Activated T-cell treated with anti-CD3 and anti-CD28 coated beads, Interleukin-2, amount 50 U/mL, for 48 hours (primary cell): ENCODE measurements around the gene BMP4.

Source experiments
- DNase-seq, 2 experiments: peaks; one replicate each; pipeline ENCODE4 v3.0.0-alpha.2; 2020

BMP4 gene

DNA sequence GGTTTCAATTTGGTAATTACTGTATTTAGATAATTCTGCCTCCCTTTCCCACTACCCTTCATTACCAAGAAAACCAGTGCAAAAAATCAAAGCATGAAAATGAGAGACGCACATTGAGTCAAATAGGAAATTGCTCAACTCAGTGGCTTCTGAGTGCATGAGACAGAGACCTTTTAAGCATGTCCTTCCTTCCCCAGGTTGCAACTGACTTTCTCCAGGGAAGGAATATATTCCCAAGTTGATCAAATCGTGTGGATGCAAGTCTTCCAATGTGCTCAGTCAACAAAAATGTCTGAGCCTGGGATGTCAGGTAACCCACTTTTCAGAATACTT, 12.9 kb downstream of the BMP4 start:
- no peak for DNase-seq

DNA sequence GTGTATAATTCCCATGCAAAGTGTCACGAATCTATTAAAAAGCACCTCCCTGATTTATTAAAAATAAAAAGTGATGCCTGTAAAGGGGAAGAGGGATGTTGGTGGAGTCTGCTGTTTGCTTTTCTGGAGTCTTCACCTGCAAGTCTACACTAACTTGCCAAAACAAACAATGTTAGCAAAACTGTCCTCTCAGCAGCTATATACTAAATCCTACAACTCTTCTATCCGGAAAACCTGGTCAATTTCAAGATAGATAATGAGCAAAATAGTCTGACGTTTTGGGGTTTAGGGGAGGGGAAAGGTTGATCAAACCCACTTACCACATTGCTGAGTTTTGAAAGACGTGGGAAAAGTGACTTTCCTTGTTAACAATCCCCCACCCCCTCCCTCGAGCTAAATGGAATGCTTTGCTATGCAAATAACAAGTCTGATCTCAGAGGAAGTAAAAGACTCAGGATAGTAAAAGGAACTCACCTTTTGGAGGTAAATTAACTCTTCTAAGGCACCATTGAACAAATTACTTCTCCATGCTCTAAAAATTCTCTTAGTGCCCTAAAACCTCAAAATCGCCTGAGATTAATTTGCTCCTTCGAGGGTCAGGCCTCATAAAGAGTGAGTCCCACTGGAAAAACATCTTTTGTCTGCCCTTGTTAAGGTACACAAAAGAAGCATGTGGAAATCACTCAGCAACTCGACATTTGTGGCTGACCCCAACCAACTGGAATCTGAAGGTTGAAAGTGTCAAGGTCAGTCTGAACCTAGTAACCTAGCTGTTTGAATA, 13.5 kb downstream of the BMP4 start:
- no peak for DNase-seq

DNA sequence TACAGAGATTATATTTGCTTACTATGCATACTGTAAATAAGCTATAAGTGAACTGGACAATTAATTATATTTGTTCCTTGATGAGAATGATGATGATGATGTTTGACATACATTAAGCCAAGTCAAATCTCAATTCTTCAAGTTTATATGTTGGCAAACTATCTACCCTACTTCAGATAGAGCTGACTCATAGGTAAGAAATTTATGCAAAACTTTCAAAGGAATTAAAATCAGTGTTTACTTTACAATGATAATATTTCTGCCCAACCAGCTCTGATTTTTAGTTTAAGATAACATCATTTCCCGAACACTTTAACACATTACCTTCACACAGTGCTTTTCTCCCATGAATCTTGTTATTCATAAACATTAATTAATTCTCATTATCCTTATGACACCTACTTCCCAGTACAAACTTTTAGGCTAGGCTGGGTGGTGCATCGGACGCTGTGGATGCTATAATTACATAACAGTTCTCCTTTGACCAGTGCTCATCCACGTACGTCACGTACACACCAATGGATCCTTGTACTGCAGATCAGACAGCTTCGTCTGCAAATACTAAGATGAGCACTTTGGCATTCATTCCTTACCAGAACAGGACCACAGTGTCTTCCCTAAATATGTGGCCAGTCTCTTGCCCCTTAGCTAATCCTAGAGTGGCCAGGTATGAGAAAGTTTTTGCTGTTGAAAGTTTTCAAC, 18.3 kb downstream of the BMP4 start:
- no peak for DNase-seq

DNA sequence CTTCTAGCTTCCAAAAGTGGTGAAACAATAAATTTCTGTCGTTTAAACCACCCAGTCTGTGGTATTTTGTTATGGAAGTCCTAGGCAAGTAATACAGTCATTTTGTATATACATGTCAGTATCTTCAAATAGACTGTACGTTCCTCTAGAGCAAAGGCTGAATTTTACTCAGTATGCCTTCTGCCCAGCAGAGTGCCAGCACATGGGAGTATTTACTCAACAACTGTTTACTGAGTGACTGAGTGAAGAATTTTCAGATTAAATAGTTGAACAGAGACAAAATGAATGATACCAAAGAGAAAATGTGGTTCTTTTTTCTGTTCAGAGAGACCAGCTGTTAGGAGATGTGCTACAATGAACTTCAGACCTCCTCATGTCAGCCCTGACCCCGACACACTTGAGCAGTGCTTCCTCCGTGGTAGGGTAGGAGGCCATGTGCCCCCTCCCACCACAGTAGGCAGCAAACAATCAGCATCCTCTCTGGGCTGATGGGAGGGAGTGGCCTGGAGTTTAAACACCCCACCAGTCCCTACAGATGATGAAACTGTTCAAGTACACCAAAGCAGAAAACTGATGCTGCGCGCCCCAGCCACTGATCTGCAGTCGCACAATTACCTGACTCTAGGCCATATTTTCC, 21.7 kb downstream of the BMP4 start:
- DNase-seq, result no peak

DNA sequence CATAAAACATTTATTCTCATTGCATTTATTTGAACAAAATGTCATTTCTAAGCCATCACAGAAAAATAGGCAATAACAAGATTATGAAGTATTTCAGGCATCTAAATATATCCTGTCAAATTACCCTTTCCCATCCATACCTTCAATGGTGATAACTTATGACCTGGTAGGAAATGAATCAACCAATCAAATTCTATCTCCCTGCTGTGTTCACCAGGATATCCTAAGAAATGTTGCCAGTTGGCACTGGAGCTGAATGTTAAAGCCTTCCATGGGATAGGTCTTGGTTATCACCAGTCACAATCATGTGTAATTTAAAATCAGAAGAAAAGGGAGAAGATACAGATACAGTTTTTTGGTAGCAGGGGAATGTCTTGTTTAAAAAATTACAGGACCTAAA, 23.7 kb downstream of the BMP4 start:
- no peak for DNase-seq

DNA sequence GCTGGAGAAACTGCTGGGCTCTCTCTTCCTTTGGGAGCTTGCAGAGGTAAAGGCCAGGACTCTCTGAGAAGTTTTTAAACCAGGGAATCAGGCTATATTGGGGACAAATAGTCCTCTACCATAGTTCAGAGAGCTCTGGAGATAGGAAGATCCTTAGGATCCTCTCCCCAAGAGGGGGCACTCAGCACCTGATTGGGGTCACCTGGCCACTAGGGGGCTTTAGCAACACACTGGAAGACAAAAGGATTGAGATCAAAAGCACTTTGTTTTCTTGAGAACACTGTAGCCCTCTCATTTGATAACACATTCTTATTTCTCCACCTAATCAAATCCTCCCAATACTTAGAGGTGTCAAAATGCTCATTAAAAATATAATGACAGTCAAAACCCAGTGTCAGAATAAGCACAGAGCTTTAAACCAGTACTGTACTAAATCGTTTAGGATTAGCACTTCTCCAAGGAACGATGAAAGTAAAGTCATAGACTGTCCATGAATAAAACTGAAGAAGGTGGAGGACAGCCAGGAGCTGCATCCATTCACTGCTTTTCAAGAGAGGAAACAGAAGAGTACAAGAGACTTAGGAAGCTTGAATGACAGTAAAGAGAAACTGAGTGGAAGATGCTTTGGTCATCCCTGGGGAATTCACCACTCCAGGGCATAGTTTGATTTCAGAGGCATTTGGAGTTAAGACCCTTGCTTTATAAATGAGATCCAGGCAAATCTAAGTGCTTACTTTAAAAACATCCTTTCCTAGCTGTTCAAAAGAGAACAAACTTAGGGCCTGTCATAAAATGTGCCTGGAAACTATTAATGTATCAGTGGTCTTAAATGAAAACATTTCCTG, 26.5 kb downstream of the BMP4 start:
- peak; percentile 28 to 35 for DNase-seq

DNA sequence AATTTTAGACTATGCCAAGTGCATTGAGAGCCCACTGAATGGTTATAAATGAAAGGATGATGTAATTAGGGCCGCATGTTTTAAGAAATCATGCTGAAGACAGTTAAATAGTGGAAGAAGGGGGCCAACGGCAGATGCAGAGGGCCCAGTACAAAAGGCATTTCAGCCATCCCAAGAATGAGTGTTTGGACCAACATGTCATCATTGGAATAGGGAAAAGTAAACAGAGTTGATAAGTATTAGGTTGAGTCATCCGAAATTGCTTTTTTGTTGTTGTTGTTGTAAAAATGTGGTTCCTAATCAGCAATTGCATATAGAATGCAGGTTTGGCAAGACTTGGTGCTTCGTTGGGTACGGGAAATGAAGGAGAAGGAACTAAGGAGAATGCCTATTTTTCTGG, 29.5 kb downstream of the BMP4 start:
- no peak for DNase-seq

DNA sequence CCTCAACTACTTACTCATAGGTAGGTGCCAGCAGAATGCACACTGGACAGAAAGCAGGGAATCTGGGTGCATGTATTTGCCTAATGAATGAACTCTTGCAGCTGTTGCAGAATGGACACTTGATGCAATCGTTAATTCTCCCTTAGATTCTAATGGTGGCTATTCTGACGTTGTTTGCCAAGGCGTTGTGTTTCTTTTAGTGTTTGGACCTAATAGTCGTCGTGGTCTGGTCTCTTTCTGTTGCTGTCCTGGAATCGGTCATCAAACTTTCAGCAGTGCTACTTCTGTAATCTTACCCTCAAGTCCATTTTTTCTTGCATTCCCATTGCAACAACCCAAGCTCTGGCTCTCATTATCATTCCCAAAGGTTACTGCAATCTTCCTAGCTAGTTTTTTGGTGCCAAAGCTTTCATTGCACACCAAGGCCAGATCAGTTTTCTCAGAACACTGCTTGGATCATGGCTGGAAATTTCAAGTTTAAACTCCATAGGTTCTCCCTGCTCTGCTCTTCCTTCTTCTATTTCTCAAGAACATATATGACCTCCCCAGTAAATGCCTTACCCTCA, 31.3 kb downstream of the BMP4 start:
- DNase-seq, result no peak

DNA sequence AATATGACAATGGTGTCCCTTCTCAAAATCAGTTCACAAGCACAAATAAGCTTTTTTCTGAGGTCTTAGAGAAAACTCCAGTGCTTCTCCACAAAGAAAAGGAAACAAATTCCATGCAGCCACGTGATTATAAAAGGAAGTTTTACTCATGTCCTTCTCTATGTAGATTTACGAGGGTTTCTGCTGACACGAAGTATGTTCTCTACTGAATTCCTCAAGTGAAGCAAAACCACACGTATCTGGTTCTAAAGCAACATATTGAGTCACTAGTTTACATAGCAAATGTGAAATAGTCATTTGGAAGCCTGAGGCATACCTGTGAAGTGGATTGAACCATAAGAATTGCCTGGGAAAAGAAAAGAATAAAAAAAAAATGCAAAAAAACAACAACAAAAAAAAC, 31.9 kb downstream of the BMP4 start:
- no peak for DNase-seq

DNA sequence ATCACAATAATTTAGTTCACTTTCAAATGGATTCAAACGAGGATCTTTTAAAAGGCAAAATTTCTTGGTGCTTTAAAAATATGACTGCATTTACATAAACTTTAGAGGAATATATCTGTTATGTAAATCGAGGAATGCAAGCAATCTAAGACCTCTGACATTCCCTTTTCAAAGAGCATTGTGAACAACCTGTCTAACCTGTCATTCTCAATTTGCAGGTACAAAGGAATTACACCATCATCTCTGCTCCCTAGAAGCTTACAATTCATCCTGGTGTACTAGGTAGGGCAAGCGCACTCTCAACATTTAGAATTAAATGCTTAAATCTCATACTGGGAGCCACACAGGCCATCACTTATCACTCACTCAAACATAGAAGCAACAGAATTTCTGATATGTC, 35.6 kb downstream of the BMP4 start:
- DNase-seq, result no peak

DNA sequence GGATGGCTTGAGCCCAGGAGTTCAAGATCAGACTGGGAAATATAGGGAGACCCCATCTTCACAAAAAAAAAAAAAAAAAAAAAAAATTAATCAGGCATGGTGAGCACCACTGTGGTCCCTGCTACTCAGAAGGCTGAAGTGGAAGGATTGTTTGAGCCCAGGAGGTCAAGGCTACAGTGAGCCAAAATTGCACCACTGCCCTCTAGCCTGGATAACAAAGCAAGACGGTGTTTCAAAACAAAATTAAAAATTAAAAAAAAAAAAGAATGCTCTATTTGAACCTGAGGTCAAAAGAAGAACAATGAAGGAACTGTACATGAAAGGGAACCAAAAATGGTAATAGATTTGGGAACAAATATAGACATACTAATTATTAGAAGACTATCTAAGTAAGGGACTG, 40.4 kb downstream of the BMP4 start:
- no peak for DNase-seq

DNA sequence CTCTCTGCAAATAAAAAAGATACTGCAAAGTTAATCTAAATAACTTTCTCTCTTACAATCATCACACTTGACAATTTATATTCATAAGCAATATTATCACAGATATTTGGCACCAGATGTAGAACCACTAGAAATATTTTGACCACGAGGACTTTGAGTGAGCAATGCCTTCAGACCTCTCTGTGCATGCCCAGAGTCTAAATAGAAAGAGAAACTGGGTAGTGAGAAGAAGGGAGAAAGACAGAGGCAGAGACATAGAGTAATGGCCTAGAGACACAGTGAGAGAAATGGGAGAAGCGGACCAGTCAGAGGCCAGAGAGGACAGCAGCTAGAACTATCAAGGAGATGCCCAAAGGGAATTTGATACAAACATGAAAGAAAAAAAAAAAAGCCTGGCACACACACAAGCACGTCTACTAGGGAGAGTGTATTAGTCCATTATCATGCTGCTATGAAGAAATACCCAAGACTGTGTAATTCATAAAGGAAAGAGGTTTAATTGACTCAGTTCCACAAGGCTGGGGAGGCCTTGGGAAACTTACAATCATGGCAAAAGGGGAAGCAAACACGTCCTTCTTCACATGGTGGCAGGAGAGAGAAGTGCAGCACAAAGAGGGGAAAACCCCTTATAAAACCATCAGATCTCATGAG, 41.1 kb downstream of the BMP4 start:
- no peak for DNase-seq

DNA sequence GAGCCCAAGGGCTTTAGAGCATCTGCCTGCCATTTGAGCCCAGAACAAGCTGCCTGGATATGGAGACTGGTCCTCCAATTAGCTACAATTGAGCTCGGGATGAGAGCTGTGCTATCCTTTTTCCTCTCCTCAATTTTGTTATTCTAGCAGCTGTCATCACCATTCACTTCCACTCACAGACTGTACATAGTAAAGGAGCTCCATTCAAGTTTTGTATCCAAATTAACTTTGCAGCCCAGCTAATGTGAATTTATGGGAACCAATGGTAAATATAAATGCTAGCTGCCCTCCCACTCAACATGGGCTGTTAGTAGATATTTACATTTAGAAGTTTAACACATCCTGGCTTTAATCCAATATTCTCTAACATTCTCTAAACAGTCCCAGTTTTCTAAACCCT, 44.6 kb downstream of the BMP4 start:
- no peak for DNase-seq

DNA sequence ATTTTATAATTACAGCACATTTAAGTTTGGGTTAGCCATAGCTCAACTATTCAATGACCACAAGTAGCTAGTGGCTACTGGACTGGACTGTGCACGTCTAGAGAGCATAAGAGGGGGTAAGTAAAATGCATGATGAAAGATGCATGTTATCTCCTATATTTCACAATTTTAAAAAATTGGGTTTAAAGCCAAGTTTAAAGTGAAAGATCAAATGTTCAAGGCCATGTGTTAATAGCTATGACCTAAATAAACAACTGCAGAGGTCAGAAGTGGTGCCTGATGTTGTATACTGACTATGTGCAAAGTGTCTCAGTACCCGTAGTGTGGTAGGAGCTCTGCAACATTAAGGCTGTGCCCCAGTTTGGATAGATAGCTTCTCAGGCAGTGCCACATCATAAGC, 48.2 kb downstream of the BMP4 start:
- no peak for DNase-seq

DNA sequence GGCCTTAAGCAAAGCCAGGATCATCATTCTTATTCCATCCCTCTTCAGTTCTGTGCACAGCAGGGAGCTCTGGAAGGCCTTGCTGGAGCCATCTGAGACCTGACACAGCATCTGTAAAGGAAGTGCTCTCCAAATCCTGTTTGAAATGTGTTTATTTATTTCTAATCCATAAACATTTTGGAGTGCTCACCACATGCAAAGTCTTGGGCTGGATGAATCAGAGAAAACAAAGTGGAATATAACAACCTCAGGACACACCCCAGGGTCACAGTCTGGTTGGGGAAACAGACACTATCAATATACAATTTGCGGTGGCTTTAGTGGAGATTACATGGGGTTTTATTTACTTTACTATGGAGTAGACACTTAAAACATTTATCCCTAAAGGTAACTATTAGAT, 54.3 kb downstream of the BMP4 start:
- no peak for DNase-seq

DNA sequence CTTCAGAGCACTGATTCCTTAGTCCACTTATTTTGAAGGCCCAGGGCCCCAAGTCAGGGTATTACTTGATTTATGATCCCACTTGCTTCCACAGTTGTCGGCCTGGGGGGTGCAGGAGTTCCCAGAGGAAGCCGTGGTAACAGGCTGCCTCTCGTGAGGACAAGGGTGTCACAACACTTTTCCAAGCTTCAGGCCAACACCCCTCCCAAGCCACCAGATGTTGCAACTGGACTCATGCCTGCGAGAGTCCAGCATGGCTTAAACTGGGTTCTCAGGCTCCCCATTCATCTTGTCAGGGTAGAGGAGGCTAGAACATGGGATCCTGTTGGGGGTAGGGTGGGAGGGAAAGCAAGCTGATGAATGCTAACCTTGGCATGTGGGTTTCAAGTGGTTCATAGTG, 56.1 kb downstream of the BMP4 start:
- DNase-seq, result no peak
